ENCODE data around the gene ZNF446. TPM values are rescaled to one million over a fixed set of nuclear protein-coding genes. Genes with fewer than 3 reads are reported as not detected.

The ZNF446 gene
- total RNA-seq, 2 experiments from 2014 or later: 3.5 to 4.0 TPM

DNA sequence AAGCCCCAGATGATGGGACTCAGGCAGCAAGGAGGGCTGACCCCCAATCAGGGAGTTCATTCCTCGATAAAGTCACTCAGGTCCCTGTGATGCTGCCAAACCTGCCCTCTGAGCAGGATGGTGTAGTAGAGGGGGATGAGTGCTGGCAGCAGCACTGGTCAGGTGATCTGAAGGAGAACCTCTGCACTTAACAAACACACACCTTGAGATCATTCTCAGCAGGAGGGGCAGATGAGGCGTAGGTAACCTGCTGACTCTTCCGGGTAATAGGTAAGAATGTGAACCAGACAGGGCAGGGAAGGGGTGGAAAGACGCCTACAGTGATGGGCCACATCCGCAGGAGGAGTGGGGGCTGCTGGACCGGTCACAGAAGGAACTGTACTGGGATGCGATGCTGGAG, 3.2 kb downstream of the ZNF446 start:
- no peaks in the 10 kb centered on the region for H3K27me3 Mint-ChIP-seq
- H3K9me3 Mint-ChIP-seq: no peaks in the 10 kb centered on the region
- DNase-seq (no peak), ATAC-seq (no peak)
- intact Hi-C loops (cut with micrococcal nuclease): no loop called here
- no peak overlapping the region for H3K4me3 Mint-ChIP-seq
- TF ChIP-seq, protein P1, sequence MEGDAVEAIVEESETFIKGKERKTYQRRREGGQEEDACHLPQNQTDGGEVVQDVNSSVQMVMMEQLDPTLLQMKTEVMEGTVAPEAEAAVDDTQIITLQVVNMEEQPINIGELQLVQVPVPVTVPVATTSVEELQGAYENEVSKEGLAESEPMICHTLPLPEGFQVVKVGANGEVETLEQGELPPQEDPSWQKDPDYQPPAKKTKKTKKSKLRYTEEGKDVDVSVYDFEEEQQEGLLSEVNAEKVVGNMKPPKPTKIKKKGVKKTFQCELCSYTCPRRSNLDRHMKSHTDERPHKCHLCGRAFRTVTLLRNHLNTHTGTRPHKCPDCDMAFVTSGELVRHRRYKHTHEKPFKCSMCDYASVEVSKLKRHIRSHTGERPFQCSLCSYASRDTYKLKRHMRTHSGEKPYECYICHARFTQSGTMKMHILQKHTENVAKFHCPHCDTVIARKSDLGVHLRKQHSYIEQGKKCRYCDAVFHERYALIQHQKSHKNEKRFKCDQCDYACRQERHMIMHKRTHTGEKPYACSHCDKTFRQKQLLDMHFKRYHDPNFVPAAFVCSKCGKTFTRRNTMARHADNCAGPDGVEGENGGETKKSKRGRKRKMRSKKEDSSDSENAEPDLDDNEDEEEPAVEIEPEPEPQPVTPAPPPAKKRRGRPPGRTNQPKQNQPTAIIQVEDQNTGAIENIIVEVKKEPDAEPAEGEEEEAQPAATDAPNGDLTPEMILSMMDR (IDR thresholded peaks at IDR 0.05): no peak
- H3K36me3 Mint-ChIP-seq (ENCODE audit: low read depth): peaks cover 4% of the 10 kb centered on the region
- peaks cover 23% of the 10 kb centered on the region for H3K4me1 Mint-ChIP-seq (ENCODE audit: low read depth)
- POLR2A ChIA-PET: interaction anchor here (1.9 kb wide), 1 partner anchor 40 kb away, joined by 5 read pairs; the partner anchor contains the start of gene ZBTB45
- no peak overlapping the region for H3K27ac Mint-ChIP-seq
- CTCF ChIA-PET: interaction anchor here (2.2 kb wide), 1 partner anchor 41 kb away, joined by 7 read pairs; the partner anchor contains the start of gene ZBTB45

DNA sequence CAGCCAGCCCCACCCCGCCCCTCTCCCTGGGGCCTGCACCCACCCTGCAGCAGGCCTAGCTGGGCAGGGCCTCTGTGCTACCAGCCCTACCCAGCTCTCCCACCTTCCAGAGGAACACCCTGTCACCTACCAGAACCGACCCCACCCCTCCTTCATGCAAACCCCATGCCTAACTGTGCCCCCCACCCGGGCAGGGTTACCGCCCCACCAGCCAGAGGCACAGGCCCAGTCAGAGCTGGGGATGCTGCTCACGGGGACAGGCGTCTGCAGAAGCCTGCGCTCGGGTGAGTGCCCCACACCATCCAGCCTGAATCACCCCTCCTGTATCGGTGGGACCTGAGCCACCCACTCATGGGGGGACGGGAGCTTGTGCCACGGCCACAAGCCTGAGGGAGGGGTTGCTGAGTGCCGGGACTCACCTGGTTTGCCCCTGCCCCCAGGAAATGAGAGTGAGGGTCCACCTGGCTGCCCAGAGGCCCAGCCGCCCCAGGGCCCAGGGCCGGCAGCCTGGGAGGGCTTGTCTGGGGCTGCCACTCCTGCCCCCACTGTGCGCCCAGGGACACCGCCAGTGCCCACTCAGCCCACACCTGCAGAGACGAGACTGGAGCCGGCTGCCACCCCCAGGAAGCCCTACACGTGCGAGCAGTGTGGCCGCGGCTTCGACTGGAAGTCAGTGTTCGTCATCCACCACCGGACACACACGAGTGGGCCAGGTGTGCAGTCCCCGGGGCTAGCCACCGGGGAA, 3.8 kb downstream of the ZNF446 start:
- H3K27me3 Mint-ChIP-seq: no peaks in the 10 kb centered on the region
- TF ChIP-seq, protein P1 (IDR thresholded peaks at IDR 0.05): no peak
- peaks cover 6% of the 10 kb centered on the region for H3K36me3 Mint-ChIP-seq (ENCODE audit: low read depth)
- no peak overlapping the region for H3K27ac Mint-ChIP-seq
- no peaks in the 10 kb centered on the region for H3K9me3 Mint-ChIP-seq
- ChIA-PET POLR2A (interaction anchor here (1.9 kb wide), 1 partner anchor 40 kb away, joined by 5 read pairs; the partner anchor contains the start of gene ZBTB45), CTCF (interaction anchor here (1.4 to 2.2 kb wide), 2 partner anchors 34 to 40 kb away, joined by 4 to 7 read pairs; partner anchors contain the start of gene ZBTB45)
- intact Hi-C loops (cut with micrococcal nuclease): no loop called here
- H3K4me3 Mint-ChIP-seq: no peak overlapping the region
- peaks cover 17% of the 10 kb centered on the region for H3K4me1 Mint-ChIP-seq (ENCODE audit: low read depth)
- ATAC-seq: no peak
- DNase-seq: no peak

DNA sequence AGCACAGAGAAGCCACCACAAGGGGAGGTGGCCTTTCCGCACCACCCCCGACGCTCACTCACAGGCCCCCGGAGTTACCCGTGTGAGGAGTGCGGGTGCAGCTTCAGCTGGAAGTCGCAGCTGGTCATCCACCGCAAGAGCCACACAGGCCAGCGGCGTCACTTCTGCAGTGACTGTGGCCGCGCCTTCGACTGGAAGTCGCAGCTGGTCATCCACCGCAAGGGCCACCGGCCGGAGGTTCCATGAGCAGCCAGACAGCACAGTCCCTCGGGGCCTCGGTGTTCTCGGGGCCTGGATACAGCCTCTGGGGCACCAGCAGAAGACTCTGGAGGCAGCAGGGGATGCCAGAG, 4.3 kb downstream of the ZNF446 start:
- intact Hi-C loops (cut with micrococcal nuclease): no loop called here
- TF ChIP-seq, protein P1 (IDR thresholded peaks at IDR 0.05): no peak
- Mint-ChIP-seq H3K36me3 (ENCODE audit: low read depth) (peaks cover 6% of the 10 kb centered on the region), H3K4me3 (no peak overlapping the region), H3K27ac (no peak overlapping the region), H3K27me3 (no peaks in the 10 kb centered on the region), H3K9me3 (no peaks in the 10 kb centered on the region), H3K4me1 (ENCODE audit: low read depth) (peaks cover 12% of the 10 kb centered on the region)
- ATAC-seq (no peak), DNase-seq (no peak)
- ChIA-PET CTCF (interaction anchor here (1.4 kb wide), 1 partner anchor 34 kb away, joined by 4 read pairs; no protein-coding TSS in a partner anchor), POLR2A (no interaction called here)

DNA sequence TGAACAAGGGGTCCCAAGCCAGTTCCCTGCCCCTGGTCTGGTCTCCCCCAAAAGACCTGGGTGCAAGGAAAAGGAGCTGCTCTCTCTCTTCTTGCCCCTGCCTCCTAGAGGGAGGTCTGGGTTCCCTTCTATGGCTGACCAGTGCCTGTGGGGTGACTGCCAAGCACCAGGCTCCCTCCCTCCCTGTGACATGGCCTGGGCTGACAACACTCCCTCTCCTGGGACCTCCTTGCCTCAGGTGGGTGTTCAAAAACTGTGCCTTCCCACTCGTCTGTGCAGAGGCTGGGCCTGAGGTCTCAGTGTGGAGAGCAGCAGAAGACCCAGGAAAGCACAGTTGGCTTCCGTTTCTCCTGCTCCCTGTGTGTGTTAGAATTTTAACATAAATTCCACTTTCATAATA, 4.7 kb downstream of the ZNF446 start:
- DNase-seq (no peak), ATAC-seq (no peak)
- Mint-ChIP-seq H3K27ac (no peak overlapping the region), H3K4me3 (no peak overlapping the region), H3K36me3 (ENCODE audit: low read depth) (peaks cover 6% of the 10 kb centered on the region), H3K27me3 (no peaks in the 10 kb centered on the region), H3K4me1 (ENCODE audit: low read depth) (peaks cover 11% of the 10 kb centered on the region), H3K9me3 (no peaks in the 10 kb centered on the region)
- ChIA-PET POLR2A (interaction anchor here (0.7 kb wide), 1 partner anchor 179 kb away, joined by 3 read pairs; no protein-coding TSS in a partner anchor), CTCF (interaction anchor here (1.4 kb wide), 1 partner anchor 33 kb away, joined by 4 read pairs; no protein-coding TSS in a partner anchor)
- intact Hi-C loops (cut with micrococcal nuclease): no loop called here
- TF ChIP-seq, protein P1 (IDR thresholded peaks at IDR 0.05): no peak

DNA sequence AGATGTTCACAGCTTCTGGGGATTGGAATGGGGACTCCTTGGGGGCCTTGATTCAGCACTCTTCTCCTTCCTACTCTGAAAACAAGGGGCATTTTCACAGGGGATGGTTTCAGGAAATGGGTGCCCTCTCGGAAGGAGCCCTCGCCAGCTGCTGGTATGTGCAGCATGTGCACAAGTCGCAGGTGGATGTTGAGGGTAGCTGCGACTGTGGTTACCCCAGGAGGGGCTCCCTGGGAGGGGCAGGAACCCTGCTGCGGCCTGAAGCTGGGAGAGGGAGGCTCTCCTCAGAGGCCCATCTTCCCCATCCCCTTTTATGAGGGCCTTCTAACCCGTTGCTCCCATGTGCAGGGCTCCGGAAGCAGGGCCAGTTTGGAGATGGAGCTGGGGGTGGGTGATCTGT, 6.2 kb downstream of the ZNF446 start:
- Mint-ChIP-seq H3K9me3 (no peaks in the 10 kb centered on the region), H3K27ac (no peak overlapping the region), H3K27me3 (no peaks in the 10 kb centered on the region), H3K4me1 (ENCODE audit: low read depth) (peaks cover 3% of the 10 kb centered on the region), H3K4me3 (no peak overlapping the region), H3K36me3 (ENCODE audit: low read depth) (peaks cover 6% of the 10 kb centered on the region)
- ChIA-PET CTCF (no interaction called here), POLR2A (no interaction called here)
- DNase-seq (no peak), ATAC-seq (no peak)
- TF ChIP-seq, protein P1 (IDR thresholded peaks at IDR 0.05): no peak
- intact Hi-C loops (cut with micrococcal nuclease): no loop called here
